ENCODE measurements around the gene TRIP11.
A peak's percentile ranks its signal among the peaks of the same experiment; 100 is the strongest.
"Not testable (repeated sequence)": the region's sequence is repeated elsewhere in the genome, so short reads cannot be mapped to it uniquely, and the experiment has no call there.

The TRIP11 gene

DNA sequence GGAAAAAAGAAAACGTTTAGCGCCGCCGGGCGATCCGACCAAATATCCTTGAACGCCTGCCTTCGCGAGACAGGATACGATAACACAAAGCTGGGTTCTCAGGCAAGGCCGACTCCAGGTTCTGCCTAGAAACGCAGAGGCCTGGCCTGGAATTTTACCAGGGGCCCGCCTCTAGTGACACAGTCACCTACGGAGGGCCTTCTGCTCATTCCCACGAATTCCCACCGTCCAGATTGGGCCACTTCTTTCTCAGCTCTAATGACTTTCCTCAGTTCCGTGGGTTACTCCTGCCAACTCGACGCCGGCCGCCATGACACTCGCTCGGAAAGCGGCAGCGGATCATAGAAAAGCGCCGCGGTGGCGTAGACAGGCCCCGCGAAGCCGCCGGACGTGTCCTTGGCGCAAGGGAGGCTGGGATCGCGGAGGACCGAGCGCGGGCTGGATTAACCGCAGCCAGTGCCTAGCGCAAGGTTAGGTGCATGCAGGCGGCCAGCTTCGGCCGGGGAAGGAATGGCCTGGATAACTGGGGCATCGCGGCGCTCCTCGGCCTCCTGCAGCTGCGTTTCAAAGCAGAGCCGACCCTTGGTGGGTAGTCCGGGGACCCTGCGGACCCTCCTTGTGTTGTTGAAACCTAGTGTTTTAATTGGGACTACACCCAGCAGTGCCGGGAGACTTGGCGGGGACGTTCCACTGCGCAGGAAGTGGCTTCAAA, at the start of gene TRIP11:
Gene TRIP11, minus strand, starts transcription at position 341 of the 712 bp plus-strand sequence. CDS start 374 bp downstream, outside the sequence.
- H3K27ac ChIP-seq (ENCODE audit: low read length) = no peak within 1 kb of the TSS
- DNase-seq (ENCODE audit: low read depth, low spot score) = peak; percentile 73
- H3K27me3 ChIP-seq (ENCODE audit: control insufficient read depth, insufficient read depth, low read length) = no peaks in the 10 kb centered on the region
- H3K36me3 ChIP-seq (ENCODE audit: control insufficient read depth, insufficient read depth, low read length) = no peaks in the 10 kb centered on the region; the same call in 1 of the 2 replicates
- H3K9me3 ChIP-seq (ENCODE audit: control insufficient read depth, insufficient read depth, low read length) = no peaks in the 10 kb centered on the region
- WGBS (ENCODE audit: insufficient coverage, insufficient read length) = no CpG with 5 or more reads among the region's 57 CpGs
- H3K4me1 ChIP-seq (ENCODE audit: control insufficient read depth, insufficient read depth, low read length) = no peaks in the 10 kb centered on the region
- peak within 1 kb of the TSS; percentile 71 for H3K4me3 ChIP-seq (ENCODE audit: low read length)

DNA sequence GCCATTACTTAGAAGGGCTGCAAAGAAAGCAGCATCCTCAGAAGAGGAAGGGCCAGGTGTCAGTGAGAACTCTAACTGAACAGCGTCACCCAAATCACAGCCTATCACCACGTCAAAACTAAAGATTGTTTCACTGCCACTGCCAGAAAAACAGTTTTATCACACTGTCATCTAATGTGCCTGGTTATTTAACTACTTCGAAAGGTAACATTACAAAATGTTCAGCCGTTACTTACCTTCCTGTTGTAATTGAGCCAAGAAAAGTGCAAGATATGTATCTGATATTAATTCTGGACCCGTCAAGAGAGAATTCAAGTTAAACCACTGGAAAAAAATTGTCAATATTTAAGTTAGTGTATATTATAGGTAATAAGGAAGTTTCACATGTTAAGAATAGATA, 48.6 kb upstream of the TRIP11 start:
- Histone ChIP-seq H3K4me3 (ENCODE audit: low read length) (no peak overlapping the region), H3K4me1 (ENCODE audit: control insufficient read depth, insufficient read depth, low read length) (no peaks in the 10 kb centered on the region), H3K9me3 (ENCODE audit: control insufficient read depth, insufficient read depth, low read length) (no peaks in the 10 kb centered on the region), H3K27me3 (ENCODE audit: control insufficient read depth, insufficient read depth, low read length) (no peaks in the 10 kb centered on the region), H3K27ac (ENCODE audit: low read length) (no peak overlapping the region), H3K36me3 (ENCODE audit: control insufficient read depth, insufficient read depth, low read length) (no peaks in the 10 kb centered on the region)
- no CpG with 5 or more reads among the region's 5 CpGs for WGBS (ENCODE audit: insufficient coverage, insufficient read length)
- DNase-seq (ENCODE audit: low read depth, low spot score) = no peak

DNA sequence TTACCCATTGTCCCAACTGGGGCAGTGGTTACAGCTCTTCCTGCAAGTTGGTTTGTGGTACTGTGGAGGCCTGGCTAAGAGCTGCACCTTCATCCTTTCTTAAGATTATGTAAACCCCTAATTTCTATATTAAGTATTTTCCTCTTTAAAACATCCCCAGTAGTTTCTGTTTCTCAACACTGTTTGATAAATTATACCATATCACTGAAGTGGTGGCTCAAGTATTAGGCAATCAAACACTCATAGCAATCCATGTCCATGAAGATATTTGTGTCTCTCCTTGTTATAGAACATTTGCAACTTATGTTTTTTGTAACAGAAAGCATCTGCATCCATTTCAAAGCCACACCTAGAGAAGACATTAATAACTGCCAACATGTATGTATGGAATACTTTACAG, 34.7 kb upstream of the TRIP11 start:
- no peak overlapping the region for H3K27ac ChIP-seq (ENCODE audit: low read length)
- no peaks in the 10 kb centered on the region for H3K4me1 ChIP-seq (ENCODE audit: control insufficient read depth, insufficient read depth, low read length)
- no peak for DNase-seq (ENCODE audit: low read depth, low spot score)
- H3K9me3 ChIP-seq (ENCODE audit: control insufficient read depth, insufficient read depth, low read length) = no peaks in the 10 kb centered on the region
- no peaks in the 10 kb centered on the region; the same call in 1 of the 2 replicates for H3K36me3 ChIP-seq (ENCODE audit: control insufficient read depth, insufficient read depth, low read length)
- H3K27me3 ChIP-seq (ENCODE audit: control insufficient read depth, insufficient read depth, low read length) = no peaks in the 10 kb centered on the region
- no peak overlapping the region for H3K4me3 ChIP-seq (ENCODE audit: low read length)

DNA sequence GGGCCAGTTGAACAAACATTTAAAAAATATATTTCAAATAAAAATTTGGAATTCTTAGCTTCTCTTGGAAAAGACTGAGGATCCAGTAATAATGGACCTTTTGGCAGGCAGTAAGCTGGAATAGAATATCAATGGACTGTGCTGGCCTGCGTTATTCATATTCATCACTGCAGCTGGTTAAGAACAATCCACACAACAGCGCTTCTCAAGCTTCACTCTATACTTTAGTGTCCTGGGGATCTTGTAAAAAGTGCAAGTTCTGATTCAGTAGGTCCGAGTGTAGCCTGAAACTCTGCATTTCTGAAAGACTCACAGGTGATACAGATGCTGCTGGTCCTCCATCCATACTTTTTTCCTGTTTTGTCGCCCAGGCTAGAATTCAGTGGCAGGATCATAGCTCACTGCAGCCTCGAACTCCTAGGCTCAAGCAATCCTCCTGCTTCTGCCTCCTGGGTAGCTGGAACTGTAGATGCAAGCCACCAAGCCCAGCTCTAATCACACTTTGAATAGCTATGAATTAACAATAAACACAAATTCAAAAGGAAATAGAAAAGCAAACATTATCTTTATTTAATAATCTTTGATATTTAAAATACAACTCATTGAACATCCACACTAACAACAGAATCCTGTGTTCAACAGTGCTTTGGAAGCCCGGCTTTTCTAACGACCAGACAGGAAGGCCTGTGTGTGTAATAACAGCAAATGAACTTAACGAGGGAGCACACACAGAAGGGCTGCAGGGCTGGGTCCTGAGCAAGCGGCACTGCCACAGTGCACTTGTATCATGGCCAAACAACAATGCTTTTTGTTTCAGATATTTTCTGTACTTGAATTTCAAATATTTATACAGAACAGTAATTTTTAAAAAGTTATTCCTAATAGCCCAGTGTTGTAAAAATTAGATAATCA, 18.4 kb upstream of the TRIP11 start:
- Histone ChIP-seq H3K9me3 (ENCODE audit: control insufficient read depth, insufficient read depth, low read length) (no peaks in the 10 kb centered on the region), H3K27ac (ENCODE audit: low read length) (no peak overlapping the region), H3K4me3 (ENCODE audit: low read length) (no peak overlapping the region), H3K4me1 (ENCODE audit: control insufficient read depth, insufficient read depth, low read length) (no peaks in the 10 kb centered on the region), H3K27me3 (ENCODE audit: control insufficient read depth, insufficient read depth, low read length) (no peaks in the 10 kb centered on the region), H3K36me3 (ENCODE audit: control insufficient read depth, insufficient read depth, low read length) (no peaks in the 10 kb centered on the region)
- DNase-seq (ENCODE audit: low read depth, low spot score) = no peak
- no CpG with 5 or more reads among the region's 9 CpGs for WGBS (ENCODE audit: insufficient coverage, insufficient read length)

DNA sequence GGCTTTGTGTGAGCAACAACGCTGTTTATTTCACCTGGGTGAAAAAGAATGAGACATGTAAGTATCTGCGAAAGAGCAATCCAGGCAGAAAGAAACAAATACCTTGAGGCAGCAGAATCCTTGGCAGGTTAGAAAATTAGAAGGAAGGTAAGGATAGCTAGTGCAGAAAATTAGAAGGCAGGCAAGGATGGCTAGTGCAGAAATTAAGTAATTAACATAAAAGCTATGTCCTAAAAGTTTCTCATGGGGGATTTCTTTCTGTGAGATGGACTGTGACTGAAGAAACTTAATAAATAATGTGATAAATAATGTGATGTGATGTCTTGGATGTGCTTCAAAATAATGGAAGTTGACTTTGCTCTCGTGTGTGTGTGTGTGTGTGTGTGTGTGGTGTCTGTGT, 9.9 kb upstream of the TRIP11 start:
- Histone ChIP-seq H3K27me3 (ENCODE audit: control insufficient read depth, insufficient read depth, low read length) (no peaks in the 10 kb centered on the region), H3K4me1 (ENCODE audit: control insufficient read depth, insufficient read depth, low read length) (no peaks in the 10 kb centered on the region; the same call in 1 of the 2 replicates), H3K27ac (ENCODE audit: low read length) (no peak overlapping the region), H3K4me3 (ENCODE audit: low read length) (no peak overlapping the region), H3K9me3 (ENCODE audit: control insufficient read depth, insufficient read depth, low read length) (no peaks in the 10 kb centered on the region), H3K36me3 (ENCODE audit: control insufficient read depth, insufficient read depth, low read length) (no peaks in the 10 kb centered on the region)
- WGBS (ENCODE audit: insufficient coverage, insufficient read length) = no CpG with 5 or more reads among the region's 3 CpGs
- DNase-seq (ENCODE audit: low read depth, low spot score) = no peak

DNA sequence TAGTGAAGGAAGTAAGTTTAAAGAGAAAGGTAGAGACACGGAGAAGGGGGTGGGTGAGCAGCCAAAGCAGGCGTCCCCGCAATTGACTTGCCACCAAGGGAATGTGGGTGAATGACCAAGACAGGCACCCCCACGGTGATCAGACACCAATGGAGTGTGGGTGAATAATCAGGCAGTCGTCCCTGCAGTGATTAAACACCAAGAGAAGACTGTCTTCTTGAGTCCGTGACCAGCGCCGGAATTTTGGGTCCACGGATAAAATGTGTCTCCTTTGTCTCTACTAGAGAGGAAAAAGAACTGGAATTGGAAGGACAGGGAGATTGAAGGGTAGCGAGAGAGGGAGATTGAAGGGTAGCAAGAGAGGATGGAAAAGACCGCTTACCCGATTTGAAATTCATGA, 9.4 kb upstream of the TRIP11 start:
- no CpG with 5 or more reads among the region's 12 CpGs for WGBS (ENCODE audit: insufficient coverage, insufficient read length)
- not testable (repeated sequence) for H3K27me3 ChIP-seq (ENCODE audit: control insufficient read depth, insufficient read depth, low read length); H3K4me1 ChIP-seq (ENCODE audit: control insufficient read depth, insufficient read depth, low read length); H3K36me3 ChIP-seq (ENCODE audit: control insufficient read depth, insufficient read depth, low read length); H3K4me3 ChIP-seq (ENCODE audit: low read length); H3K9me3 ChIP-seq (ENCODE audit: control insufficient read depth, insufficient read depth, low read length); H3K27ac ChIP-seq (ENCODE audit: low read length); DNase-seq (ENCODE audit: low read depth, low spot score)

DNA sequence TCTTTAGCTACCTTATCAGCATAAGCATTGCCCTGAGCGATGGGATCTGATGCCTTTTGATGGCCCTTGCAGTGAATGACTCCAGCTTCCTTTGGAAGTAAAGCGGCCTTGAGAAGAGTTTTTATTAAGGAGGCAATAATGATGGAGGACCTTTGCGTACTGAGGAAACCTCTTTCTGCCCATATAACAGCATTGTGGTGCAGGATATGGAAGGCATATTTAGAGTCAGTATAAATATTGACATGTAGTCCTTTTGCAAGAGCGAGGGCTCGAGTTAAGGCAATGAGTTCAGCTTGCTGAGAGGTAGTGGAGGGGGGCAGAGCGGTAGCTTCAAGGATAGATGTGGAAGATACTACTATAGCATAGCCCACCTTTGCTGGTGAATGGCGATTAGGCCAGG, 6.0 kb upstream of the TRIP11 start:
- WGBS (ENCODE audit: insufficient coverage, insufficient read length) = no CpG with 5 or more reads among the region's 7 CpGs
- not testable (repeated sequence) for H3K36me3 ChIP-seq (ENCODE audit: control insufficient read depth, insufficient read depth, low read length); H3K4me3 ChIP-seq (ENCODE audit: low read length); H3K9me3 ChIP-seq (ENCODE audit: control insufficient read depth, insufficient read depth, low read length); H3K27ac ChIP-seq (ENCODE audit: low read length); DNase-seq (ENCODE audit: low read depth, low spot score); H3K4me1 ChIP-seq (ENCODE audit: control insufficient read depth, insufficient read depth, low read length); H3K27me3 ChIP-seq (ENCODE audit: control insufficient read depth, insufficient read depth, low read length)

DNA sequence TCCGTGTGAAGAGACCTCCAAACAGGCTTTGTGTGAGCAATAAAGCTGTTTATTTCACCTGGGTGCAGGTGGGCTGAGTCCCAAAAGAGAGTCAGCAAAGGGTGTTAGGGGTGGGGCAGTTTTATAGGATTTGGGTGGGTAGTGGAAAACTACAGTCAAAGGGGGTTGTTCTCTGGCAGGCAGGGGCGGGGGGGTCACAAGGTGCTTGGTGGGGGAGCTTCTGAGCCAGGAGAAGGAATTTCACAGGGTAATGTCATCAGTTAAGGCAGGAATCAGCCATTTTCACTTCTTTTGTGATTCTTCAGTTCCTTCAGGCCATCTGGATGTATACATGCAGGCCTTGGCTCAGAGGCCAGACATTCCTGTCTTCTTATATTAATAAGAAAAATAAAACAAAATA, 1.9 kb upstream of the TRIP11 start:
- not testable (repeated sequence) for H3K9me3 ChIP-seq (ENCODE audit: control insufficient read depth, insufficient read depth, low read length); H3K36me3 ChIP-seq (ENCODE audit: control insufficient read depth, insufficient read depth, low read length); H3K27ac ChIP-seq (ENCODE audit: low read length); H3K27me3 ChIP-seq (ENCODE audit: control insufficient read depth, insufficient read depth, low read length); H3K4me3 ChIP-seq (ENCODE audit: low read length); H3K4me1 ChIP-seq (ENCODE audit: control insufficient read depth, insufficient read depth, low read length); DNase-seq (ENCODE audit: low read depth, low spot score)
- no CpG with 5 or more reads among the region's 2 CpGs for WGBS (ENCODE audit: insufficient coverage, insufficient read length)

DNA sequence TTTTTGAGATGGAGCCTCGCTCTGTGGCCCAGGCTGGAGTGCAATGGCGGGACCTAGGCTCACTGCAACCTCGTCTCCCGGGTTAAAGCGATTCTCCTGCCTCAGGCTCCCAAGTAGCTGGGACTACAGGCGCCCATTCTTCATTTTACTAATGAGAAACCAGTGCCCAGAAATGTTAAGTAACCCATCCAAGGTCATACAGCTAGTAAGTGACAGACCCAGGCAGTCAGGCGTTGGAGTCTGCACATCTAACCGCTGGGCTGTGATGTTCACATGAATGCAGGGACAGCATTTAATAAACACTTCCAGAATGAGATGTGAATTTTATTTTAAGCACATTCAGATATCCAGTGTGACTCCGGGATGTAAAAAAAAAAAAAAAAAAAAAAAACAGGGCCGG, 1.3 kb upstream of the TRIP11 start:
- no peaks in the 10 kb centered on the region for H3K27me3 ChIP-seq (ENCODE audit: control insufficient read depth, insufficient read depth, low read length)
- no peaks in the 10 kb centered on the region for H3K9me3 ChIP-seq (ENCODE audit: control insufficient read depth, insufficient read depth, low read length)
- H3K36me3 ChIP-seq (ENCODE audit: control insufficient read depth, insufficient read depth, low read length) = no peaks in the 10 kb centered on the region; the same call in 1 of the 2 replicates
- no peak overlapping the region for H3K27ac ChIP-seq (ENCODE audit: low read length)
- no CpG with 5 or more reads among the region's 10 CpGs for WGBS (ENCODE audit: insufficient coverage, insufficient read length)
- no peak for DNase-seq (ENCODE audit: low read depth, low spot score)
- no peak overlapping the region for H3K4me3 ChIP-seq (ENCODE audit: low read length)
- no peaks in the 10 kb centered on the region for H3K4me1 ChIP-seq (ENCODE audit: control insufficient read depth, insufficient read depth, low read length)

DNA sequence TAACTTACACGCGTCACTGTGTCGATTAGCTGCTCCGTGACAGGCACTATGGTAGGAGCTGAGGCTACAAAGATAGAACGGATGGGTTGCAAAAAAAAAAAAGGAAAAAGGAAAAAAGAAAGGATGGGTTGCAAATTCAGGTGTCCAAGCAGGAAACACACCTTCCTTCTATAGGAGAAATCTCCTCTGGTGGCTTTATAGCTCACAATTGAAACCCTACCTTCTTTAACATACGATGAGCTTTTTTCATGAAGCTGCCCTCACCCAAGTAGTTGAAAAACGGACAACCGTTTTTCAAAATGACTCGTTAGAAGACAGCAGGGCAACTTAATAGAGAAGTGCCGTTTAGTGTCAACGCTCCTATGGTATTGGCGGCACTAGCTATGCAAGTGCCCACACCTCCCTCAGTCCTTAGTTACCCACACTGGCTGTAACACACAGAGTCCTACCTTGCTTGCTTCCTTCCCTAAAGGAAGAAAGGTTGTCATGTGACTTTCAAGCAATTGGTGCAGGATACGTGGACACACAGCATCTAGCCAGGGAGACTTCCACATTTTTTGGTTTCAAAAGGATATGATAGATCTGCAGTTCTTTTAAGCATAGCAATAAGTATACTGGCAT, 682 bp upstream of the TRIP11 start:
- Histone ChIP-seq H3K4me3 (ENCODE audit: low read length) (peak overlapping the region; percentile 71; the same call in 1 of the 2 replicates), H3K27ac (ENCODE audit: low read length) (no peak overlapping the region), H3K36me3 (ENCODE audit: control insufficient read depth, insufficient read depth, low read length) (no peaks in the 10 kb centered on the region; the same call in 1 of the 2 replicates), H3K4me1 (ENCODE audit: control insufficient read depth, insufficient read depth, low read length) (no peaks in the 10 kb centered on the region), H3K27me3 (ENCODE audit: control insufficient read depth, insufficient read depth, low read length) (no peaks in the 10 kb centered on the region), H3K9me3 (ENCODE audit: control insufficient read depth, insufficient read depth, low read length) (no peaks in the 10 kb centered on the region)
- no peak for DNase-seq (ENCODE audit: low read depth, low spot score)
- WGBS (ENCODE audit: insufficient coverage, insufficient read length) = no CpG with 5 or more reads among the region's 13 CpGs
